GM23248 (cell line): ENCODE measurements around the gene TMX1.

ENCODE experiments used
- EZH2 ChIP-seq: fragments of 200-600 bp; sonication (generic); IDR thresholded peaks from 2 replicates; pipeline ENCODE4 v1.6.1; 2018; ENCODE audit warnings: antibody characterized with exemption, mild to moderate bottlenecking; ENCODE audit not compliant: insufficient read depth, poor library complexity, severe bottlenecking
- EZH2phosphoT487 ChIP-seq: fragments of 200-600 bp; sonication (generic); IDR thresholded peaks from 2 replicates; pipeline ENCODE4 v1.6.1; 2018; ENCODE audit warnings: antibody characterized with exemption, moderate library complexity, mild to moderate bottlenecking, low read depth; ENCODE audit not compliant: insufficient read depth

DNA sequence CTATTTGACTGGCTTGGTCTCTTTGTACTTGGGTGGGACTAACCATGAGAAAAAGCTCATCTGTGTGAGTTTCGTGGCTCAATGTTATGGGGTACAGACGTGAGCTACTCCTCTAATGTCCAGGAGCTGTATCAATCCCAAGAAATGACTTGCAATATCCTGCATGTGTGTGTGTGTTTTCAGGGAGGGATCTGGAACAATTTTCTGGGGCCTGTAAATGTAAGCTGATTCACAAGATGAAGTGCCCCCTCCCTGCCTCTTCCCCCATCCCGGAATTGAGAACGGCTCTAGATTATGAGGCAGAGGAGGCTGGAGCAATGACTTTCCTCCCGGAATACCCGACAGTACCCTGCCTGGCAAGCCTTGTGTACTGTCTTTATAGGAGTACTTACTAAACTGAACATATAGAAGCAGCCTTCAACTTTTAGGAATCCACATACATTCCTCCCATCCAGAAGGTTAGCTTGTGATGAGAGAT is 53.9 kb downstream of the TMX1 start:
- no peak for TF ChIP-seq EZH2
- no peak for TF ChIP-seq EZH2phosphoT487
